Immature natural killer cell (primary cell): ENCODE data around the gene EVI5. TPM values are rescaled to one million over a fixed set of nuclear protein-coding genes. Genes with fewer than 3 reads are reported as not detected.

Source experiments
- polyA plus RNA-seq, 3 donors: library from polyadenylated mRNA; unstranded; fragments of 300-500 nt; fragmentation: Illumina TruSeq; gene quantifications; one replicate each; pipeline ENCODE4 v1.2.3, GENCODE V29; 2021

The EVI5 gene
- polyA plus RNA-seq, 3 donors from 2014 or later: 0.39 to 2.2 (median 1.7) TPM

Other genes with a start within 250 kb of the EVI5 start
- 1,000 to 10,000 TPM; 1,077 to 1,697 (median 1,102) TPM for gene RPL5, start 46.9 kb upstream of the EVI5 start, polyA plus RNA-seq
- gene DIPK1A, start 176.4 kb upstream of the EVI5 start, polyA plus RNA-seq: 10 to 100 TPM; 10.9 to 32.4 (median 27.0) TPM